ENCODE results near the gene TAMALIN.

GRCh38 chr12:51975196-51975595 lies 31.6 kb upstream of the TAMALIN start:
- TF ChIP-seq POLR2AphosphoS5 (IDR thresholded peaks at IDR 0.05; ENCODE audit: low read depth, low read length), result no peak
- no peak for TF ChIP-seq FOXP2 (optimal IDR thresholded peaks at IDR 0.05; ENCODE audit: borderline replicate concordance, extremely low read depth, extremely low read length, insufficient read depth)
- no peak for TF ChIP-seq REST (IDR thresholded peaks at IDR 0.05; ENCODE audit: insufficient read depth in 1 of 2, low read depth in 2 of 2, low read length in 2 of 2)
- TF ChIP-seq SIN3A (IDR thresholded peaks at IDR 0.05; ENCODE audit: borderline replicate concordance, insufficient read depth, low read length), result no peak
- TF ChIP-seq TAF1 (IDR thresholded peaks at IDR 0.05; ENCODE audit: borderline replicate concordance, insufficient read depth, low read length), result no peak
